Measurements from ENCODE around the gene ITGA2B.

The ITGA2B gene

GRCh38 chr17:44390250-44390870 is 911 bp upstream of the ITGA2B start:
- no peak overlapping the region for H3K4me3 ChIP-seq (replicated peaks; ENCODE audit: low read depth, low read length)
- DNase-seq (ENCODE audit: extremely low read depth, low read depth) = no peak
- no peak for TF ChIP-seq CTCF (IDR thresholded peaks at IDR 0.05; ENCODE audit: low read depth, low read length, missing control alignments)

GRCh38 chr17:44389723-44390202 is 314 bp upstream of the ITGA2B start:
- DNase-seq (ENCODE audit: extremely low read depth, low read depth) = no peak
- no peak overlapping the region for H3K4me3 ChIP-seq (replicated peaks; ENCODE audit: low read depth, low read length)
- TF ChIP-seq CTCF (IDR thresholded peaks at IDR 0.05; ENCODE audit: low read depth, low read length, missing control alignments) = no peak

- H3K4me3 ChIP-seq (replicated peaks; ENCODE audit: low read depth, low read length) = no peak overlapping the region
- TF ChIP-seq CTCF (IDR thresholded peaks at IDR 0.05; ENCODE audit: low read depth, low read length, missing control alignments) = no peak
- DNase-seq (ENCODE audit: extremely low read depth, low read depth) = no peak
These were observed 1.6 kb downstream of the ITGA2B start for GRCh38 chr17:44387804-44388203.

GRCh38 chr17:44386182-44386525 is 3.3 kb downstream of the ITGA2B start:
- TF ChIP-seq CTCF (IDR thresholded peaks at IDR 0.05; ENCODE audit: low read depth, low read length, missing control alignments) = no peak
- peak overlapping the region; percentile 48 for H3K4me3 ChIP-seq (replicated peaks; ENCODE audit: low read depth, low read length)
- no peak for DNase-seq (ENCODE audit: extremely low read depth, low read depth)

- peak overlapping the region; percentile 48 for H3K4me3 ChIP-seq (replicated peaks; ENCODE audit: low read depth, low read length)
- peak; percentile 17 for TF ChIP-seq CTCF (IDR thresholded peaks at IDR 0.05; ENCODE audit: low read depth, low read length, missing control alignments)
- DNase-seq (ENCODE audit: extremely low read depth, low read depth) = peak; percentile 22
These were observed 3.9 kb downstream of the ITGA2B start for GRCh38 chr17:44385287-44386181.

GRCh38 chr17:44384823-44385286 is 4.6 kb downstream of the ITGA2B start:
- TF ChIP-seq CTCF (IDR thresholded peaks at IDR 0.05; ENCODE audit: low read depth, low read length, missing control alignments) = no peak

More at GRCh38 chr17:44384823-44385286, 4.6 kb downstream of the ITGA2B start:
- no peak for DNase-seq (ENCODE audit: extremely low read depth, low read depth)
- H3K4me3 ChIP-seq (replicated peaks; ENCODE audit: low read depth, low read length) = peak overlapping the region; percentile 48
